ENCODE data around the gene PHRF1. TPM values are rescaled to one million over a fixed set of nuclear protein-coding genes. Genes with fewer than 3 reads are reported as not detected.

Gene PHRF1
- total and polyA plus RNA-seq, 9 of the 15 experiments (the other 6 are each of a cell fraction or from before 2014, with no cell fraction given), result 0.07 to 37.2 (median 7.7) TPM

- ChIA-PET CTCF (ENCODE audit: low intra/inter-chr PET ratio) (no interaction called here), POLR2A (no interaction called here)
- FAIRE-seq (no peak), ATAC-seq (no peak), DNase-seq (ENCODE audit: extremely low read depth in 1 of 4, low spot score in 3 of 4) (no peak)
- no peaks in the 10 kb centered on the region for H3K79me2 ChIP-seq (ENCODE audit: control insufficient read depth, insufficient read depth, low read length)
- H3K9me3 ChIP-seq (replicated peaks; ENCODE audit: control insufficient read depth, insufficient read depth, low read depth, low read length), result no peaks in the 10 kb centered on the region
- BruUV-seq (replicated peaks), result no TSS peak
- H3K9ac ChIP-seq (ENCODE audit: insufficient read depth in 1 of 2, low read depth in 2 of 2, low read length in 2 of 2), result no peak overlapping the region
- in situ Hi-C loops (cut with MboI) (no loop called here), intact Hi-C loops (cut with micrococcal nuclease) (no loop called here)
- H2AFZ ChIP-seq (ENCODE audit: low read depth, low read length), result no peak overlapping the region
- H3K27ac ChIP-seq (ENCODE audit: extremely low read depth, low read depth, low read length), result no peak overlapping the region
- TF ChIP-seq CREBBP (IDR thresholded peaks at IDR 0.05; ENCODE audit: low read depth, low read length) (no peak), IRF2 (CRISPR knock-in tag; IDR thresholded peaks at IDR 0.05) (no peak), ZZZ3 (IDR thresholded peaks at IDR 0.05) (no peak), ZNF57 (CRISPR knock-in tag; IDR thresholded peaks at IDR 0.05) (no peak), HDGF (IDR thresholded peaks at IDR 0.05) (no peak), HMGXB4 (CRISPR knock-in tag; IDR thresholded peaks at IDR 0.05) (no peak), ZFPM2 (CRISPR knock-in tag; IDR thresholded peaks at IDR 0.05) (no peak), GTF3C2 (IDR thresholded peaks at IDR 0.05; ENCODE audit: borderline replicate concordance, extremely low read depth, insufficient read length) (no peak), KHSRP (IDR thresholded peaks at IDR 0.05) (no peak), SP2 (IDR thresholded peaks at IDR 0.05; ENCODE audit: extremely low read depth, low read depth, low read length, poor library complexity, severe bottlenecking) (no peak), ZNF175 (CRISPR knock-in tag; IDR thresholded peaks at IDR 0.05; ENCODE audit: low read depth) (no peak), GTF2E2 (tag; IDR thresholded peaks at IDR 0.05) (no peak), ZNF134 (CRISPR knock-in tag; conservative IDR thresholded peaks at IDR 0.05) (no peak), PML (IDR thresholded peaks at IDR 0.05; ENCODE audit: low read length) (no peak), HOMEZ (CRISPR knock-in tag; IDR thresholded peaks at IDR 0.05) (no peak), CAMTA2 (CRISPR knock-in tag; conservative IDR thresholded peaks at IDR 0.05) (no peak)
- H3K4me2 ChIP-seq (ENCODE audit: insufficient read depth, low read length), result no peak overlapping the region
- peaks cover 0 to 12% of the 10 kb centered on the region in 2 experiments; a peak in 2 of 5 replicates for H3K4me1 ChIP-seq (replicated peaks in 1 of 2; ENCODE audit: control insufficient read depth in 2 of 2, insufficient read depth in 2 of 2, low read length in 2 of 2)
- WGBS (ENCODE audit: insufficient coverage, low coverage, missing lambda C conversion rate), result 92% methylated on average over 5 of the region's 5 CpGs
- H3K9me1 ChIP-seq (ENCODE audit: control insufficient read depth, insufficient read depth, low read length), result no peaks in the 10 kb centered on the region
- peaks cover 11% of the 10 kb centered on the region; the same call in 2 of the 3 replicates for H3K36me3 ChIP-seq (ENCODE audit: control insufficient read depth, insufficient read depth, low read length)
- H4K20me1 ChIP-seq (replicated peaks; ENCODE audit: control insufficient read depth, insufficient read depth, low read length), result no peaks in the 10 kb centered on the region
- H3K4me3 ChIP-seq, result no peak overlapping the region
- H3K27me3 ChIP-seq (ENCODE audit: control insufficient read depth in 2 of 2, insufficient read depth in 2 of 2, low read length in 2 of 2), result no peaks in the 10 kb centered on the region
Measured at GRCh38 chr11:630871-631270, 54.6 kb downstream of the PHRF1 start.

Measured in K562 (cell line).